ENCODE results near the gene GGCX. TPM values are rescaled to one million over a fixed set of nuclear protein-coding genes. Genes with fewer than 3 reads are reported as not detected.

GGCX gene
- total and polyA plus RNA-seq, 2 of the 13 experiments (the other 11 are each of a cell fraction or from before 2014, with no cell fraction given), result 72.5 to 103 TPM

DNA sequence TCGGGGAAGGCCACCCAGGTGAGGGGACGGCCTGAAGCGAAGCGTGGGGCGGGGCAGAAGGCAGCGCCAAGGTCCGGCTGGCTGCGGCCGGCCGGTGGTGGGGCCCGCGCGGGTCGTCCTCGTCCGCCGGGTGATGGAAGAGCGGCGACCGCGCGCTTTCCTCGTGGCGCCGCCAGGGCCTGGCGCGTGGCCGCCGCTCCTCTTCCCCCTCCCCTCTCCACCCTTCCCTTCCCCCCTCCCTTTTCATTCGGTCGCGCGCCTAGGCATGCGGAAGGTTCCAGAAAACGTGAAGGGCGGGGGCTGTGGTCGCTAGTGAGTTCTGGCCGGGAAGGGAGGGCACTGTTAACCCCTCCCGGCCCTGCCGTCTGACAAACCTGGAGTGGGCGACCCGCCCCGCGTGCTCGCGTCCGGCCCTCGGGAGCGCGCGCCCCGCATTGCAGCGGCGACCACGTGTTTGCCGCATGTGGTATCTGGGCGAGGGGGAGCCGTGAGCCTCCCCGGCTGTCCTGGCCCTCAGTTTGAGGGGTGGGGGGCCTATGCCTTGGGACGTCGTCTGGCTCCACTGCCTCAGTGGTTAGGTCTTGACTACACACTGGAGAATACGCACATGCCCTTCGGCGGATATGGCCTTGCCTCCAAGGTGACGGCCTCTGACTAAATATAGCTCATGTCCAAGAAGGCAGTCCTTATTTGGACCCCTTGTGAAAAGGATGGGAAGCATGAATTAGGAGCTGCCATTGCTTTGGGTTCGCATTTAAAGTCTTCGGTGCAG, 21.7 kb downstream of the GGCX start (continued):
- TF ChIP-seq, protein P1, sequence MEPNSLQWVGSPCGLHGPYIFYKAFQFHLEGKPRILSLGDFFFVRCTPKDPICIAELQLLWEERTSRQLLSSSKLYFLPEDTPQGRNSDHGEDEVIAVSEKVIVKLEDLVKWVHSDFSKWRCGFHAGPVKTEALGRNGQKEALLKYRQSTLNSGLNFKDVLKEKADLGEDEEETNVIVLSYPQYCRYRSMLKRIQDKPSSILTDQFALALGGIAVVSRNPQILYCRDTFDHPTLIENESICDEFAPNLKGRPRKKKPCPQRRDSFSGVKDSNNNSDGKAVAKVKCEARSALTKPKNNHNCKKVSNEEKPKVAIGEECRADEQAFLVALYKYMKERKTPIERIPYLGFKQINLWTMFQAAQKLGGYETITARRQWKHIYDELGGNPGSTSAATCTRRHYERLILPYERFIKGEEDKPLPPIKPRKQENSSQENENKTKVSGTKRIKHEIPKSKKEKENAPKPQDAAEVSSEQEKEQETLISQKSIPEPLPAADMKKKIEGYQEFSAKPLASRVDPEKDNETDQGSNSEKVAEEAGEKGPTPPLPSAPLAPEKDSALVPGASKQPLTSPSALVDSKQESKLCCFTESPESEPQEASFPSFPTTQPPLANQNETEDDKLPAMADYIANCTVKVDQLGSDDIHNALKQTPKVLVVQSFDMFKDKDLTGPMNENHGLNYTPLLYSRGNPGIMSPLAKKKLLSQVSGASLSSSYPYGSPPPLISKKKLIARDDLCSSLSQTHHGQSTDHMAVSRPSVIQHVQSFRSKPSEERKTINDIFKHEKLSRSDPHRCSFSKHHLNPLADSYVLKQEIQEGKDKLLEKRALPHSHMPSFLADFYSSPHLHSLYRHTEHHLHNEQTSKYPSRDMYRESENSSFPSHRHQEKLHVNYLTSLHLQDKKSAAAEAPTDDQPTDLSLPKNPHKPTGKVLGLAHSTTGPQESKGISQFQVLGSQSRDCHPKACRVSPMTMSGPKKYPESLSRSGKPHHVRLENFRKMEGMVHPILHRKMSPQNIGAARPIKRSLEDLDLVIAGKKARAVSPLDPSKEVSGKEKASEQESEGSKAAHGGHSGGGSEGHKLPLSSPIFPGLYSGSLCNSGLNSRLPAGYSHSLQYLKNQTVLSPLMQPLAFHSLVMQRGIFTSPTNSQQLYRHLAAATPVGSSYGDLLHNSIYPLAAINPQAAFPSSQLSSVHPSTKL (CRISPR knock-in tag; IDR thresholded peaks at IDR 0.05), result no peak
- TF ChIP-seq, protein P2, sequence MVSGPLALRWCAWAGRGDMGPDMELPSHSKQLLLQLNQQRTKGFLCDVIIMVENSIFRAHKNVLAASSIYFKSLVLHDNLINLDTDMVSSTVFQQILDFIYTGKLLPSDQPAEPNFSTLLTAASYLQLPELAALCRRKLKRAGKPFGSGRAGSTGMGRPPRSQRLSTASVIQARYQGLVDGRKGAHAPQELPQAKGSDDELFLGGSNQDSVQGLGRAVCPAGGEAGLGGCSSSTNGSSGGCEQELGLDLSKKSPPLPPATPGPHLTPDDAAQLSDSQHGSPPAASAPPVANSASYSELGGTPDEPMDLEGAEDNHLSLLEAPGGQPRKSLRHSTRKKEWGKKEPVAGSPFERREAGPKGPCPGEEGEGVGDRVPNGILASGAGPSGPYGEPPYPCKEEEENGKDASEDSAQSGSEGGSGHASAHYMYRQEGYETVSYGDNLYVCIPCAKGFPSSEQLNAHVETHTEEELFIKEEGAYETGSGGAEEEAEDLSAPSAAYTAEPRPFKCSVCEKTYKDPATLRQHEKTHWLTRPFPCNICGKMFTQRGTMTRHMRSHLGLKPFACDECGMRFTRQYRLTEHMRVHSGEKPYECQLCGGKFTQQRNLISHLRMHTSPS (CRISPR knock-in tag; IDR thresholded peaks at IDR 0.05; ENCODE audit: low read depth), result peak; percentile 64; the same call in 1 of the 2 replicates
- peak; percentile 97 for TF ChIP-seq ZNF589 (CRISPR knock-in tag; conservative IDR thresholded peaks at IDR 0.05)
- TF ChIP-seq NFYB (CRISPR knock-in tag; IDR thresholded peaks at IDR 0.05), result no peak
- no peak for TF ChIP-seq ZNF292 (CRISPR knock-in tag; IDR thresholded peaks at IDR 0.05; ENCODE audit: borderline replicate concordance, low read depth)
- TF ChIP-seq, protein P3, sequence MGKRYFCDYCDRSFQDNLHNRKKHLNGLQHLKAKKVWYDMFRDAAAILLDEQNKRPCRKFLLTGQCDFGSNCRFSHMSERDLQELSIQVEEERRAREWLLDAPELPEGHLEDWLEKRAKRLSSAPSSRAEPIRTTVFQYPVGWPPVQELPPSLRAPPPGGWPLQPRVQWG (CRISPR knock-in tag; IDR thresholded peaks at IDR 0.05; ENCODE audit: borderline replicate concordance, low read depth), result no peak; the same call in 1 of the 2 replicates
- TF ChIP-seq ZNF256 (CRISPR knock-in tag; conservative IDR thresholded peaks at IDR 0.05), result peak; percentile 83; the same call in 1 of the 2 replicates
- no peak for TF ChIP-seq ARNT (IDR thresholded peaks at IDR 0.05)
- peak; percentile 56; the same call in 1 of the 2 replicates for TF ChIP-seq EED (CRISPR knock-in tag; IDR thresholded peaks at IDR 0.05)
- no peak for TF ChIP-seq TCF7L2 (IDR thresholded peaks at IDR 0.05; ENCODE audit: low read depth, low read length)
- TF ChIP-seq TBL1XR1 (IDR thresholded peaks at IDR 0.05; ENCODE audit: borderline replicate concordance, low read length, partially characterized antibody), result no peak
- TF ChIP-seq, protein P4, sequence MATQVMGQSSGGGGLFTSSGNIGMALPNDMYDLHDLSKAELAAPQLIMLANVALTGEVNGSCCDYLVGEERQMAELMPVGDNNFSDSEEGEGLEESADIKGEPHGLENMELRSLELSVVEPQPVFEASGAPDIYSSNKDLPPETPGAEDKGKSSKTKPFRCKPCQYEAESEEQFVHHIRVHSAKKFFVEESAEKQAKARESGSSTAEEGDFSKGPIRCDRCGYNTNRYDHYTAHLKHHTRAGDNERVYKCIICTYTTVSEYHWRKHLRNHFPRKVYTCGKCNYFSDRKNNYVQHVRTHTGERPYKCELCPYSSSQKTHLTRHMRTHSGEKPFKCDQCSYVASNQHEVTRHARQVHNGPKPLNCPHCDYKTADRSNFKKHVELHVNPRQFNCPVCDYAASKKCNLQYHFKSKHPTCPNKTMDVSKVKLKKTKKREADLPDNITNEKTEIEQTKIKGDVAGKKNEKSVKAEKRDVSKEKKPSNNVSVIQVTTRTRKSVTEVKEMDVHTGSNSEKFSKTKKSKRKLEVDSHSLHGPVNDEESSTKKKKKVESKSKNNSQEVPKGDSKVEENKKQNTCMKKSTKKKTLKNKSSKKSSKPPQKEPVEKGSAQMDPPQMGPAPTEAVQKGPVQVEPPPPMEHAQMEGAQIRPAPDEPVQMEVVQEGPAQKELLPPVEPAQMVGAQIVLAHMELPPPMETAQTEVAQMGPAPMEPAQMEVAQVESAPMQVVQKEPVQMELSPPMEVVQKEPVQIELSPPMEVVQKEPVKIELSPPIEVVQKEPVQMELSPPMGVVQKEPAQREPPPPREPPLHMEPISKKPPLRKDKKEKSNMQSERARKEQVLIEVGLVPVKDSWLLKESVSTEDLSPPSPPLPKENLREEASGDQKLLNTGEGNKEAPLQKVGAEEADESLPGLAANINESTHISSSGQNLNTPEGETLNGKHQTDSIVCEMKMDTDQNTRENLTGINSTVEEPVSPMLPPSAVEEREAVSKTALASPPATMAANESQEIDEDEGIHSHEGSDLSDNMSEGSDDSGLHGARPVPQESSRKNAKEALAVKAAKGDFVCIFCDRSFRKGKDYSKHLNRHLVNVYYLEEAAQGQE (IDR thresholded peaks at IDR 0.05; ENCODE audit: borderline replicate concordance in 1 of 2, low read depth in 1 of 2, low read length in 2 of 2), result 0 out of 4 replicates have a peak, but pooled peaks of 1 of the 2 experiments have one; percentile 30
- TF ChIP-seq, protein P5, sequence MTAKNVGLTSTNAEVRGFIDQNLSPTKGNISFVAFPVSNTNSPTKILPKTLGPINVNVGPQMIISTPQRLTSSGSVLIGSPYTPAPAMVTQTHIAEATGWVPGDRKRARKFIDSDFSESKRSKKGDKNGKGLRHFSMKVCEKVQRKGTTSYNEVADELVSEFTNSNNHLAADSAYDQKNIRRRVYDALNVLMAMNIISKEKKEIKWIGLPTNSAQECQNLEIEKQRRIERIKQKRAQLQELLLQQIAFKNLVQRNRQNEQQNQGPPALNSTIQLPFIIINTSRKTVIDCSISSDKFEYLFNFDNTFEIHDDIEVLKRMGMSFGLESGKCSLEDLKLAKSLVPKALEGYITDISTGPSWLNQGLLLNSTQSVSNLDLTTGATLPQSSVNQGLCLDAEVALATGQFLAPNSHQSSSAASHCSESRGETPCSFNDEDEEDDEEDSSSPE (CRISPR knock-in tag; IDR thresholded peaks at IDR 0.05), result peak; percentile 62; the same call in 1 of the 2 replicates
- TF ChIP-seq ZC3H13 (CRISPR knock-in tag; IDR thresholded peaks at IDR 0.05), result peak; percentile 69
- 0 out of 2 replicates have a peak, but pooled peaks have one; percentile 32 for TF ChIP-seq ZNF530 (CRISPR knock-in tag; IDR thresholded peaks at IDR 0.05; ENCODE audit: low read depth)
- TF ChIP-seq LCORL (IDR thresholded peaks at IDR 0.05), result no peak
- TF ChIP-seq LCORL (CRISPR knock-in tag; IDR thresholded peaks at IDR 0.05), result peak; percentile 74
- peak; percentile 89; the same call in 1 of the 2 replicates for TF ChIP-seq ZNF572 (CRISPR knock-in tag; IDR thresholded peaks at IDR 0.05)

Data from HepG2 (cell line).